Nephron (organoid): ENCODE data around the gene ST6GALNAC3.
"Not testable (repeated sequence)": the region's sequence is repeated elsewhere in the genome, so short reads cannot be mapped to it uniquely, and the experiment has no call there.

Source experiments
- H3K27ac Mint-ChIP-seq, 3 experiments: 2 replicates each; pipeline ENCODE4 v1.8.0; 2020; ENCODE audit warnings: mixed read lengths in 3 of 3, mild to moderate bottlenecking in 2 of 3, moderate library complexity in 1 of 3
- H3K27me3 Mint-ChIP-seq: 2 replicates; pipeline ENCODE4 v1.8.0; 2021; ENCODE audit warnings: low read depth, mild to moderate bottlenecking, moderate library complexity, mixed read lengths
- H3K36me3 Mint-ChIP-seq: 2 replicates; pipeline ENCODE4 v1.8.0; 2020; ENCODE audit warnings: low read depth, mixed read lengths
- H3K4me1 Mint-ChIP-seq: 2 replicates; pipeline ENCODE4 v1.8.0; 2020; ENCODE audit warnings: mixed read lengths
- H3K4me3 Mint-ChIP-seq, 3 experiments: 2 replicates each; pipeline ENCODE4 v1.8.0; 2020; ENCODE audit warnings: mild to moderate bottlenecking in 3 of 3, mixed read lengths in 3 of 3, moderate library complexity in 2 of 3
- H3K9me3 Mint-ChIP-seq: 2 replicates; pipeline ENCODE4 v1.8.0; 2020; ENCODE audit warnings: mixed read lengths
- CTCF ChIP-seq, 3 experiments: fragments of 200-600 bp; sonication (generic); IDR thresholded peaks; one replicate each; pipeline ENCODE4 v1.5.0; 2021; ENCODE audit warnings: antibody characterized with exemption in 3 of 3; ENCODE audit not compliant: unreplicated experiment in 3 of 3

Gene ST6GALNAC3

DNA sequence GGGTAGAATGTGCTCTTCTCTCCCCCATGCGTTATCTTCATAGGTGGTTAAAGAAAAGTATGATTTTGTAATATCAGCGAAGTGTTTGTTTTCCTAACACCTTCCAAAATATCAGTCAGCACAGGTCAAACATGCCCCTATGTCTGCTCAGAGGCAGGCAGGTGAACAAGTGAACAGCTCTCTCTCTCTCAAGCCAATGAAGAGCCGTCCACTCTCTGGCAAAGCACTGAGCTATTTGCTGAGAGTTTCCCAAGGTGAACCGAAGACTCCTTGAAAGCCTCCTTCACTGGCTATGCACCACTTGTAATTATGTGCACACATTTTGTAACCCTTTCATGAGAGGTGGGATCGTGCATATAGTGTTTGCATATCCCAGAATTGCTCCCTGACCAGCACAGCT, 47.7 kb downstream of the ST6GALNAC3 start:
- no peak for TF ChIP-seq CTCF (IDR thresholded peaks at IDR 0.05; ENCODE audit: unreplicated experiment in 3 of 3)
- no peak overlapping the region for H3K4me3 Mint-ChIP-seq
- no peaks in the 10 kb centered on the region for H3K27me3 Mint-ChIP-seq
- peaks cover 36% of the 10 kb centered on the region for H3K4me1 Mint-ChIP-seq
- H3K36me3 Mint-ChIP-seq: no peaks in the 10 kb centered on the region
- no peaks in the 10 kb centered on the region for H3K9me3 Mint-ChIP-seq
- peak overlapping the region in 2 of 3 experiments; percentile 3 for H3K27ac Mint-ChIP-seq

- H3K27me3 Mint-ChIP-seq, H3K9me3 Mint-ChIP-seq, H3K36me3 Mint-ChIP-seq, H3K4me3 Mint-ChIP-seq: not testable (repeated sequence)
- Mint-ChIP-seq H3K4me1 (peaks cover 33% of the 10 kb centered on the region), H3K27ac (peak overlapping the region; percentile 17 to 62 (median 56))
Measured at GRCh38 chr1:76123411-76124064, 49.0 kb downstream of the ST6GALNAC3 start.

DNA sequence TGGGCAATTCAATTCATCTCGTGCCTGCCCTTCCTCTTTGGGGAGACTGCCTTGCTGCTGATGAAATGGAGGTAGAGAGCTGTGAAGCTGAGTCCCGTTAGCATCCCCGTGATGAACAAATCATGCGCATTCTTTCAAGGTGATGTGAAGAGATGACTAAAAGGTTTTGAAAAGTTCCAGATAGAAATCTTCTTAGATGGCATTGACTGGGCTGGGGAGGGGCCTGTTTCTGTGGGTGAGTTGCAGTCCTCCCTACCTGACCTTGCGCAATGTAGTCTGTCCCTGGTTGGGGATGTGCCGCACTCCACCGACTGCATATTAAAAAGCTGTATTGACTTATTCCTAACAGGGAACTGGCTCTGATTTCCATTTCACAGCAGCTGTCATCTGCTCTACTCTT, 49.6 kb downstream of the ST6GALNAC3 start:
- no peak for TF ChIP-seq CTCF (IDR thresholded peaks at IDR 0.05; ENCODE audit: unreplicated experiment in 3 of 3)
- Mint-ChIP-seq H3K9me3 (no peaks in the 10 kb centered on the region), H3K4me1 (peaks cover 33% of the 10 kb centered on the region), H3K4me3 (no peak overlapping the region), H3K27me3 (no peaks in the 10 kb centered on the region), H3K36me3 (peaks cover 4% of the 10 kb centered on the region), H3K27ac (peak overlapping the region in 2 of 3 experiments; percentile 28 to 72)

DNA sequence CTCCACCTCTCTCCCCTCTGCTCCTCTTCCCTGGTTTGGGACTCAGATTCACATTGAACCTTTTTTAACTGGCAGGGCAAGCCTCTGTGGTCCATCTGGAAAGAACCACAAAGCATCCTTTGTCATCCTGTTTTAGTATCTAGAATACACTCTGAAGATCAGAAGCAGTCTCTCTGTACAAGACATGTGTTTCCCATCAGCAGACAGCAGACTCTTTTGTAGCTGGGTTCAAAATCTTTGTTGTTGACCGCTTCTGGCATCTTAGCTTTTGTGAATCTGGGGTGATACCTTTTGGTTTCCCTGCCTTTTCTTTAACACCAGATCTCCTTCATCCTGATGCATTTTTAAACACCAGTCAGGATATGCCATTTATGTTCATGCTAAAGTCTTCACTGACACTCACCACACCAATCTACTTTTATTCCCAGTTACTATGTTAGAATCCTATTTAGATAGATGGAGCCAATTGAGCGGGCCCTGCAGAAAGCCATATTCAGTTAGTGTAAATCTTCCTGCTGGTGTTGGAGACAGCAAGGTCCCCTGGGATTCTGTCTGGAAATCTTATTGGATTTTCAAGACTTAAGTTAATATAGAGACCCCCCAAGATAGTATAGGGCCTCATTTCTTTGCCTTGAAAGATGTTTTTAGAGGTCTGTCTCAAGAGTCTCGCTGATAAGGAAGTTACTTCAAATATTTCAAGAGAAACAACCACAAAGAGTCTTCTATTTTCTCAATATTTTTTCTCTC, 51.1 kb downstream of the ST6GALNAC3 start:
- H3K9me3 Mint-ChIP-seq: no peaks in the 10 kb centered on the region
- peak overlapping the region in 1 of 3 experiments; percentile 45 for H3K4me3 Mint-ChIP-seq
- H3K4me1 Mint-ChIP-seq: peaks cover 31% of the 10 kb centered on the region
- H3K27me3 Mint-ChIP-seq: no peaks in the 10 kb centered on the region
- H3K36me3 Mint-ChIP-seq: peaks cover 8% of the 10 kb centered on the region
- TF ChIP-seq CTCF (IDR thresholded peaks at IDR 0.05; ENCODE audit: unreplicated experiment in 3 of 3): no peak
- H3K27ac Mint-ChIP-seq: peak overlapping the region; percentile 87 to 94 (median 92)

GRCh38 chr1:76128096-76128495, 53.5 kb downstream of the ST6GALNAC3 start:
- no peak for TF ChIP-seq CTCF (IDR thresholded peaks at IDR 0.05; ENCODE audit: unreplicated experiment in 3 of 3)
- H3K27me3 Mint-ChIP-seq: no peaks in the 10 kb centered on the region
- peaks cover 24% of the 10 kb centered on the region for H3K36me3 Mint-ChIP-seq
- H3K27ac Mint-ChIP-seq: peak overlapping the region; percentile 3 to 46 (median 21)
- H3K9me3 Mint-ChIP-seq: no peaks in the 10 kb centered on the region
- H3K4me3 Mint-ChIP-seq: no peak overlapping the region
- H3K4me1 Mint-ChIP-seq: peaks cover 20% of the 10 kb centered on the region

DNA sequence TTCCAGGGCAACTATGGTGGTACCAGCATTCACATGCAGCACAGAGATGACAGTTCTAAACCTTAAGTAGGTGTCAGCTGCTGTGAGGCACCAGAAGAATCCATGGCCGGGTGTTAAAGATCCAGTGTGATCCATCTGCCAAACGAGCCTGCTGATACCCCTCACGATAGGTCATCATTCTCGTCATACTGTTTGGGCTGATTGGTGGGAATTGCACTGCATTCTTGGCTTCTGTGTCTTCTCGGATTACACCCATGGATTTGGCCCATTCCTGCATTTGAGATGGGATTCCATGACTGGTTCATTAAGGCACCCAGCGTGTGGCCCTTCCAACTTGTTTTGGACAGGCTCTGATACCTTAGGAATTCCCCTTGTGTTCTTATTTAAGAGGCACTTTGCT, 55.2 kb downstream of the ST6GALNAC3 start:
- Mint-ChIP-seq H3K4me1 (peaks cover 20% of the 10 kb centered on the region), H3K36me3 (peaks cover 30% of the 10 kb centered on the region), H3K27me3 (no peaks in the 10 kb centered on the region), H3K9me3 (no peaks in the 10 kb centered on the region), H3K4me3 (no peak overlapping the region), H3K27ac (no peak overlapping the region)
- TF ChIP-seq CTCF (IDR thresholded peaks at IDR 0.05; ENCODE audit: unreplicated experiment in 3 of 3): no peak
